Endothelial cell of umbilical vein (primary cell): Measurements from ENCODE around the gene CCDC187. TPM values are rescaled to one million over a fixed set of nuclear protein-coding genes. Genes with fewer than 3 reads are reported as not detected.

Source experiments
- BruUV-seq: library from RNA; stranded (reverse); fragments of 400-500 nt; replicated peaks from 2 replicates; lab custom pipeline; 2021; lab: Mats Ljungman, UMichigan
- CTCF ChIA-PET: fragments of 300-600, 350-600 bp; sonication (Branson Sonifier 250); formaldehyde crosslinking; loops from one replicate; lab custom pipeline; 2021; ENCODE audit warnings: antibody characterized with exemption, inconsistent platforms; lab: Charles Lee
- POLR2A ChIA-PET: fragments of 300-600, 350-600 bp; sonication (Branson Sonifier 250); formaldehyde crosslinking; loops from one replicate; lab custom pipeline; 2021; ENCODE audit warnings: antibody characterized with exemption, inconsistent platforms; lab: Charles Lee
- DNase-seq: peaks from one replicate; pipeline ENCODE4 v3.0.0-alpha.2; 2011; ENCODE audit warnings: low read depth, low spot score
- FAIRE-seq: peaks from 2 replicates; lab custom pipeline; 2011; peaks lifted over from hg19 to GRCh38; lab: Jason Lieb, UNC
- H2AFZ ChIP-seq: 2 replicates; pipeline ENCODE4 v1.6.0; 2012; ENCODE audit warnings: low read depth, low read length, control low read depth, inconsistent platforms
- H3K27ac ChIP-seq: 2 replicates; pipeline ENCODE4 v1.5.1; 2011; ENCODE audit warnings: low read depth, mild to moderate bottlenecking, control low read depth, low read length, moderate library complexity; ENCODE audit not compliant: insufficient read depth
- H3K27me3 ChIP-seq, 2 experiments: 2 replicates each; pipeline versions ENCODE4 v1.6.0 to v1.6.1; 2011; ENCODE audit warnings: low read length in 2 of 2, mixed read lengths in 1 of 2; ENCODE audit not compliant: control insufficient read depth in 2 of 2, insufficient read depth in 2 of 2
- H3K36me3 ChIP-seq, 2 experiments: 2 replicates in 1 of 2; 3 replicates in 1 of 2; pipeline ENCODE4 v1.5.1; 2011; ENCODE audit warnings: low read length in 2 of 2, mild to moderate bottlenecking in 1 of 2, moderate library complexity in 1 of 2; ENCODE audit not compliant: control insufficient read depth in 2 of 2, insufficient read depth in 2 of 2; ENCODE audit errors: extremely low read depth in 1 of 2
- H3K4me1 ChIP-seq: 3 replicates; pipeline ENCODE4 v1.5.1; 2011; ENCODE audit warnings: mild to moderate bottlenecking, low read length; ENCODE audit not compliant: control insufficient read depth, insufficient read depth; ENCODE audit errors: extremely low read depth
- H3K4me2 ChIP-seq: 2 replicates; pipeline ENCODE4 v1.6.1; 2011; ENCODE audit warnings: low read length, control low read depth, mixed read lengths; ENCODE audit not compliant: insufficient read depth
- H3K4me3 ChIP-seq, 3 experiments: fragments of 200-600 bp in 1 of 3; sonication (generic), shearing (Covaris generic) in 1 of 3; replicated peaks in 1 of 3; 2 replicates each; pipeline ENCODE4 v1.5.1; 2011 to 2016; ENCODE audit warnings: control low read depth in 3 of 3, low read length in 3 of 3, mild to moderate bottlenecking in 2 of 3, inconsistent platforms in 1 of 3, low read depth in 1 of 3, moderate library complexity in 1 of 3; ENCODE audit not compliant: insufficient read depth in 1 of 3
- H3K79me2 ChIP-seq: 2 replicates; pipeline ENCODE4 v1.6.0; 2012; ENCODE audit warnings: low read length, inconsistent platforms; ENCODE audit not compliant: control insufficient read depth, insufficient read depth
- H3K9ac ChIP-seq: replicated peaks from 2 replicates; pipeline ENCODE3; 2011; ENCODE audit warnings: low read length, control low read depth; ENCODE audit not compliant: insufficient read depth; ENCODE audit errors: extremely low read depth
- H3K9me1 ChIP-seq: replicated peaks from 3 replicates; pipeline ENCODE4 v1.6.0; 2011; ENCODE audit warnings: mild to moderate bottlenecking, low read length; ENCODE audit not compliant: control insufficient read depth, insufficient read depth; ENCODE audit errors: extremely low read depth
- H3K9me3 ChIP-seq: replicated peaks from 2 replicates; pipeline ENCODE4 v1.5.1; 2012; ENCODE audit warnings: low read length, inconsistent platforms; ENCODE audit not compliant: control insufficient read depth, insufficient read depth
- H4K20me1 ChIP-seq: replicated peaks from 2 replicates; pipeline ENCODE3; 2011; ENCODE audit warnings: mild to moderate bottlenecking, low read length; ENCODE audit not compliant: control insufficient read depth, insufficient read depth; ENCODE audit errors: extremely low read depth
- EZH2 ChIP-seq: IDR thresholded peaks from 2 replicates; pipeline ENCODE4 v1.6.1; 2012; ENCODE audit warnings: borderline replicate concordance, low read depth, mild to moderate bottlenecking, moderate library complexity, low read length, inconsistent platforms; ENCODE audit not compliant: severe bottlenecking
- FOS ChIP-seq: IDR thresholded peaks from 2 replicates; pipeline ENCODE4 v1.6.1; 2011; ENCODE audit warnings: mild to moderate bottlenecking, low read length, moderate library complexity, borderline replicate concordance; ENCODE audit not compliant: insufficient read depth
- GATA2 ChIP-seq: IDR thresholded peaks from 2 replicates; pipeline ENCODE4 v1.7.0; 2011; ENCODE audit warnings: low read depth, mild to moderate bottlenecking, moderate library complexity, mixed read lengths, low read length; ENCODE audit not compliant: insufficient read length, insufficient read depth
- JUN ChIP-seq: IDR thresholded peaks from 2 replicates; pipeline ENCODE4 v1.6.1; 2011; ENCODE audit warnings: borderline replicate concordance, low read depth; ENCODE audit not compliant: insufficient read length, insufficient read depth
- MYC ChIP-seq: IDR thresholded peaks from one replicate; pipeline ENCODE4 v1.6.1; 2011; ENCODE audit warnings: mild to moderate bottlenecking, low read depth, low read length
- POLR2AphosphoS5 ChIP-seq: IDR thresholded peaks from 2 replicates; pipeline ENCODE4 v1.6.1; 2012; ENCODE audit warnings: low read depth, mild to moderate bottlenecking, control low read depth, low read length, moderate library complexity; ENCODE audit not compliant: insufficient read depth
- dilution Hi-C: fragments of 300-500 bp; cut with MboI; formaldehyde crosslinking; loops from one replicate; pipeline ENCODE4 v1.15.0; 2019; ENCODE audit warnings: low sequenced_read_pairs; ENCODE audit not compliant: extremely low pct_ligation_motif_present
- intact Hi-C: fragments of 100-400 bp; cut with micrococcal nuclease; formaldehyde crosslinking; loops from one replicate; pipeline ENCODE4 v1.10.0; 2022
- polyA plus RNA-seq, 4 experiments: library from polyadenylated mRNA; depleted of rRNA in 3 of 4; stranded (reverse) in 3 of 4; unstranded in 1 of 4; fragments of >200 nt; gene quantifications; 2 replicates each; pipeline versions ENCODE4 v1.2.1 to v1.2.3, GENCODE V29; 2011 to 2012; ENCODE audit warnings: missing spikeins in 1 of 4
- total RNA-seq: library from RNA; stranded (reverse); gene quantifications from 2 replicates; pipeline ENCODE4 v1.2.3, GENCODE V29; 2021
- TF ChIP-seq, protein P1 (sequence below): IDR thresholded peaks from 2 replicates; pipeline ENCODE4 v1.6.1; 2011; ENCODE audit not compliant: insufficient read depth, insufficient read length
- TF ChIP-seq, protein P2 (sequence below), 2 donors: IDR thresholded peaks; 1 replicate in 1 of 2; 2 replicates in 1 of 2; pipeline ENCODE4 v1.5.1; 2011; ENCODE audit warnings: low read length in 2 of 2, mild to moderate bottlenecking in 2 of 2, moderate library complexity in 2 of 2, control low read depth in 1 of 2, inconsistent platforms in 1 of 2, low read depth in 1 of 2; ENCODE audit not compliant: insufficient read depth in 1 of 2; ENCODE audit errors: extremely low read depth in 1 of 2

Gene CCDC187
- total and polyA plus RNA-seq, 2 donors (not counting 3 experiments of a cell fraction or from before 2014, with no cell fraction given): not detected

DNA sequence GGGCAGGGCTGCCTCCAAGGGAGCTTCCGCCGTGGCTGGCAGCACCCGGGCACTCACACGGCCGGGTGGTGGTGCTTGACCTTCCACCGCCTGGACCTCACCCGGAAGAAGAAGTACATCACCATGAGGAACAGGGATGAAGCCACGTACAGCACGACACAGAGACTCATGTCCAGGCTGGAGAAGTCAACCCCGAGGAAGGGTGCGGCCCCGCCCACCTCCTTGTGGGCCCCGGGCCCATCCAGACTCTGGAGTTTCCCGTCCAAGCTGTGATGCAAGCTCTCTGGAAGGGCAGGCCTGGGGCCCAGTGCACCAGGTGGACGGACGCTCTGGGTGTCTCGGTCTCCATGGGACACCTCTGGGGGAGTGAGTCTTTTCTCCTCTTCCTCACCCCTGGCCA, 95.2 kb downstream of the CCDC187 start:
- Histone ChIP-seq H3K79me2 (no peaks in the 10 kb centered on the region), H3K9me1 (no peaks in the 10 kb centered on the region), H3K36me3 (no peaks in the 10 kb centered on the region), H3K27ac (no peak overlapping the region), H3K9me3 (no peaks in the 10 kb centered on the region), H3K4me1 (no peaks in the 10 kb centered on the region), H3K4me3 (no peak overlapping the region), H4K20me1 (no peaks in the 10 kb centered on the region), H3K9ac (no peak overlapping the region), H3K27me3 (peaks cover 7 to 12% of the 10 kb centered on the region in 2 experiments), H2AFZ (no peak overlapping the region), H3K4me2 (no peak overlapping the region)
- intact Hi-C loops: loop anchor here (10.0 kb wide), 1 partner anchor 54 kb away; no protein-coding TSS in a partner anchor
- DNase-seq (no peak), FAIRE-seq (no peak)
- CTCF ChIA-PET: interaction anchor here (1.2 kb wide), 1 partner anchor 16 kb away, joined by 3 read pairs; no protein-coding TSS in a partner anchor
- no TSS peak for BruUV-seq
- POLR2A ChIA-PET: no interaction called here
- dilution Hi-C loops: no loop called here
- TF ChIP-seq POLR2AphosphoS5 (no peak), GATA2 (no peak), MYC (no peak), FOS (no peak), JUN (no peak), EZH2 (no peak)
- TF ChIP-seq, protein P1, sequence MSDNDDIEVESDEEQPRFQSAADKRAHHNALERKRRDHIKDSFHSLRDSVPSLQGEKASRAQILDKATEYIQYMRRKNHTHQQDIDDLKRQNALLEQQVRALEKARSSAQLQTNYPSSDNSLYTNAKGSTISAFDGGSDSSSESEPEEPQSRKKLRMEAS: no peak
- TF ChIP-seq, protein P2, sequence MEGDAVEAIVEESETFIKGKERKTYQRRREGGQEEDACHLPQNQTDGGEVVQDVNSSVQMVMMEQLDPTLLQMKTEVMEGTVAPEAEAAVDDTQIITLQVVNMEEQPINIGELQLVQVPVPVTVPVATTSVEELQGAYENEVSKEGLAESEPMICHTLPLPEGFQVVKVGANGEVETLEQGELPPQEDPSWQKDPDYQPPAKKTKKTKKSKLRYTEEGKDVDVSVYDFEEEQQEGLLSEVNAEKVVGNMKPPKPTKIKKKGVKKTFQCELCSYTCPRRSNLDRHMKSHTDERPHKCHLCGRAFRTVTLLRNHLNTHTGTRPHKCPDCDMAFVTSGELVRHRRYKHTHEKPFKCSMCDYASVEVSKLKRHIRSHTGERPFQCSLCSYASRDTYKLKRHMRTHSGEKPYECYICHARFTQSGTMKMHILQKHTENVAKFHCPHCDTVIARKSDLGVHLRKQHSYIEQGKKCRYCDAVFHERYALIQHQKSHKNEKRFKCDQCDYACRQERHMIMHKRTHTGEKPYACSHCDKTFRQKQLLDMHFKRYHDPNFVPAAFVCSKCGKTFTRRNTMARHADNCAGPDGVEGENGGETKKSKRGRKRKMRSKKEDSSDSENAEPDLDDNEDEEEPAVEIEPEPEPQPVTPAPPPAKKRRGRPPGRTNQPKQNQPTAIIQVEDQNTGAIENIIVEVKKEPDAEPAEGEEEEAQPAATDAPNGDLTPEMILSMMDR (IDR thresholded peaks at IDR 0.05; ENCODE audit: extremely low read depth in 1 of 2, insufficient read depth in 1 of 2, low read depth in 1 of 2, low read length in 2 of 2): no peak
